ENCODE data around the gene FANCI.

FANCI gene

GRCh38 chr15:89243691-89244573 lies at the start of gene FANCI (continued):
- TF ChIP-seq ZNF148 (tag by site-specific recombination; IDR thresholded peaks at IDR 0.05; ENCODE audit: borderline replicate concordance) (no peak), ZNF473 (tag by site-specific recombination; IDR thresholded peaks at IDR 0.05) (no peak), ZNF10 (tag by site-specific recombination; IDR thresholded peaks at IDR 0.05) (no peak), ZNF138 (tag by site-specific recombination; IDR thresholded peaks at IDR 0.05; ENCODE audit: borderline replicate concordance) (no peak), ZNF174 (tag by site-specific recombination; IDR thresholded peaks at IDR 0.05) (no peak), ZNF510 (tag by site-specific recombination; IDR thresholded peaks at IDR 0.05; ENCODE audit: insufficient replicate concordance) (no peak), SP7 (tag by site-specific recombination; IDR thresholded peaks at IDR 0.05) (peak; percentile 76), ZNF610 (tag by site-specific recombination; IDR thresholded peaks at IDR 0.05; ENCODE audit: borderline replicate concordance) (peak; percentile 83), ZNF560 (tag by site-specific recombination; IDR thresholded peaks at IDR 0.05; ENCODE audit: borderline replicate concordance) (no peak), PBX3 (CRISPR knock-in tag; IDR thresholded peaks at IDR 0.05) (peak; percentile 81; the same call in 1 of the 2 replicates), ZNF521 (tag by site-specific recombination; IDR thresholded peaks at IDR 0.05) (no peak), ZNF777 (tag by site-specific recombination; IDR thresholded peaks at IDR 0.05; ENCODE audit: borderline replicate concordance) (no peak), GFI1B (tag by site-specific recombination; IDR thresholded peaks at IDR 0.05) (no peak), ZNF266 (tag by site-specific recombination; IDR thresholded peaks at IDR 0.05; ENCODE audit: low read depth) (no peak), ZNF596 (tag by site-specific recombination; IDR thresholded peaks at IDR 0.05) (no peak), ZNF571 (tag by site-specific recombination; IDR thresholded peaks at IDR 0.05) (no peak), BCL11B (tag by site-specific recombination; IDR thresholded peaks at IDR 0.05; ENCODE audit: low read depth) (no peak; the same call in 1 of the 2 replicates), PRDM1 (tag by site-specific recombination; IDR thresholded peaks at IDR 0.05) (peak; percentile 66), SP2 (tag by site-specific recombination; IDR thresholded peaks at IDR 0.05) (peak; percentile 81), ZNF629 (tag by site-specific recombination; IDR thresholded peaks at IDR 0.05) (peak; percentile 68), ZNF639 (tag by site-specific recombination; IDR thresholded peaks at IDR 0.05) (no peak), MEIS1 (CRISPR knock-in tag; IDR thresholded peaks at IDR 0.05; ENCODE audit: borderline replicate concordance) (no peak), ZNF529 (tag by site-specific recombination; IDR thresholded peaks at IDR 0.05; ENCODE audit: insufficient replicate concordance) (no peak), ZNF114 (tag by site-specific recombination; IDR thresholded peaks at IDR 0.05) (no peak), ZNF335 (tag by site-specific recombination; conservative IDR thresholded peaks at IDR 0.05) (peak; percentile 97)
- TF ChIP-seq, protein P1, sequence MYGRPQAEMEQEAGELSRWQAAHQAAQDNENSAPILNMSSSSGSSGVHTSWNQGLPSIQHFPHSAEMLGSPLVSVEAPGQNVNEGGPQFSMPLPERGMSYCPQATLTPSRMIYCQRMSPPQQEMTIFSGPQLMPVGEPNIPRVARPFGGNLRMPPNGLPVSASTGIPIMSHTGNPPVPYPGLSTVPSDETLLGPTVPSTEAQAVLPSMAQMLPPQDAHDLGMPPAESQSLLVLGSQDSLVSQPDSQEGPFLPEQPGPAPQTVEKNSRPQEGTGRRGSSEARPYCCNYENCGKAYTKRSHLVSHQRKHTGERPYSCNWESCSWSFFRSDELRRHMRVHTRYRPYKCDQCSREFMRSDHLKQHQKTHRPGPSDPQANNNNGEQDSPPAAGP (tag by site-specific recombination; IDR thresholded peaks at IDR 0.05), result peak; percentile 64
- TF ChIP-seq, protein P2, sequence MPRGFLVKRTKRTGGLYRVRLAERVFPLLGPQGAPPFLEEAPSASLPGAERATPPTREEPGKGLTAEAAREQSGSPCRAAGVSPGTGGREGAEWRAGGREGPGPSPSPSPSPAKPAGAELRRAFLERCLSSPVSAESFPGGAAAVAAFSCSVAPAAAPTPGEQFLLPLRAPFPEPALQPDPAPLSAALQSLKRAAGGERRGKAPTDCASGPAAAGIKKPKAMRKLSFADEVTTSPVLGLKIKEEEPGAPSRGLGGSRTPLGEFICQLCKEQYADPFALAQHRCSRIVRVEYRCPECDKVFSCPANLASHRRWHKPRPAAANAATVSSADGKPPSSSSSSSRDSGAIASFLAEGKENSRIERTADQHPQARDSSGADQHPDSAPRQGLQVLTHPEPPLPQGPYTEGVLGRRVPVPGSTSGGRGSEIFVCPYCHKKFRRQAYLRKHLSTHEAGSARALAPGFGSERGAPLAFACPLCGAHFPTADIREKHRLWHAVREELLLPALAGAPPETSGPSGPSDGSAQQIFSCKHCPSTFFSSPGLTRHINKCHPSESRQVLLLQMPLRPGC (tag by site-specific recombination; IDR thresholded peaks at IDR 0.05), result peak; percentile 47
- TF ChIP-seq, protein P3, sequence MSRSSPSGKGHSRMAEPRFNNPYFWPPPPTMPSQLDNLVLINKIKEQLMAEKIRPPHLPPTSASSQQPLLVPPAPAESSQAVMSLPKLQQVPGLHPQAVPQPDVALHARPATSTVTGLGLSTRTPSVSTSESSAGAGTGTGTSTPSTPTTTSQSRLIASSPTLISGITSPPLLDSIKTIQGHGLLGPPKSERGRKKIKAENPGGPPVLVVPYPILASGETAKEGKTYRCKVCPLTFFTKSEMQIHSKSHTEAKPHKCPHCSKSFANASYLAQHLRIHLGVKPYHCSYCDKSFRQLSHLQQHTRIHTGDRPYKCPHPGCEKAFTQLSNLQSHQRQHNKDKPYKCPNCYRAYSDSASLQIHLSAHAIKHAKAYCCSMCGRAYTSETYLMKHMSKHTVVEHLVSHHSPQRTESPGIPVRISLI (tag by site-specific recombination; IDR thresholded peaks at IDR 0.05), result no peak
- TF ChIP-seq, protein P4, sequence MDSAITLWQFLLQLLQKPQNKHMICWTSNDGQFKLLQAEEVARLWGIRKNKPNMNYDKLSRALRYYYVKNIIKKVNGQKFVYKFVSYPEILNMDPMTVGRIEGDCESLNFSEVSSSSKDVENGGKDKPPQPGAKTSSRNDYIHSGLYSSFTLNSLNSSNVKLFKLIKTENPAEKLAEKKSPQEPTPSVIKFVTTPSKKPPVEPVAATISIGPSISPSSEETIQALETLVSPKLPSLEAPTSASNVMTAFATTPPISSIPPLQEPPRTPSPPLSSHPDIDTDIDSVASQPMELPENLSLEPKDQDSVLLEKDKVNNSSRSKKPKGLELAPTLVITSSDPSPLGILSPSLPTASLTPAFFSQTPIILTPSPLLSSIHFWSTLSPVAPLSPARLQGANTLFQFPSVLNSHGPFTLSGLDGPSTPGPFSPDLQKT (IDR thresholded peaks at IDR 0.05; ENCODE audit: borderline replicate concordance, low read depth, low read length), result no peak; the same call in 1 of the 2 replicates

Measured in HEK293 (cell line).